Measurements from ENCODE around the gene ADGB. TPM values are rescaled to one million over a fixed set of nuclear protein-coding genes. Genes with fewer than 3 reads are reported as not detected.

The ADGB gene
- polyA plus RNA-seq, 1 donor (not counting 4 experiments of a cell fraction or from before 2014, with no cell fraction given), result not detected

- Histone ChIP-seq H3K79me2 (ENCODE audit: control insufficient read depth, insufficient read depth, low read length) (no peaks in the 10 kb centered on the region), H3K9me1 (ENCODE audit: control insufficient read depth, extremely low read depth, insufficient read depth, low read length) (no peaks in the 10 kb centered on the region), H3K4me3 (ENCODE audit: control insufficient read depth in 2 of 3, extremely low read depth in 1 of 3, insufficient read depth in 2 of 3, low read depth in 1 of 3, low read length in 3 of 3) (no peak overlapping the region), H3K9ac (ENCODE audit: control insufficient read depth, extremely low read depth, insufficient read depth, low read length) (no peak overlapping the region), H2AFZ (ENCODE audit: control insufficient read depth, low read length) (no peak overlapping the region), H3K4me1 (ENCODE audit: control insufficient read depth, extremely low read depth, insufficient read depth, low read length) (no peaks in the 10 kb centered on the region), H3K36me3 (ENCODE audit: control insufficient read depth in 2 of 2, extremely low read depth in 1 of 2, insufficient read depth in 2 of 2, low read length in 2 of 2) (no peaks in the 10 kb centered on the region), H3K9me3 (ENCODE audit: control insufficient read depth, low read depth, low read length) (no peaks in the 10 kb centered on the region), H3K27ac (ENCODE audit: control insufficient read depth, insufficient read depth, low read length) (no peak overlapping the region), H3K27me3 (ENCODE audit: control insufficient read depth, extremely low read depth, insufficient read depth, low read length) (no peaks in the 10 kb centered on the region), H3K4me2 (ENCODE audit: control insufficient read depth, extremely low read depth, insufficient read depth, low read depth, low read length) (no peak overlapping the region), H4K20me1 (ENCODE audit: control insufficient read depth, extremely low read depth, insufficient read depth, low read length) (no peaks in the 10 kb centered on the region)
- TF ChIP-seq CTCF (optimal IDR thresholded peaks at IDR 0.05 in 1 of 3, IDR thresholded peaks at IDR 0.05 in 1 of 3, conservative IDR thresholded peaks at IDR 0.05 in 1 of 3; ENCODE audit: extremely low read depth in 1 of 3, insufficient read depth in 2 of 3, low read length in 3 of 3), result no peak
- no peak for TF ChIP-seq EZH2 (IDR thresholded peaks at IDR 0.05; ENCODE audit: low read length)
- dilution Hi-C loops (cut with MboI; ENCODE audit: extremely low pct_ligation_motif_present, low sequenced_read_pairs), result no loop called here
- no peak for FAIRE-seq
- DNase-seq (ENCODE audit: low read depth, low spot score), result no peak
These were observed 52.7 kb downstream of the ADGB start for GRCh38 chr6:146651482-146651863.

- Histone ChIP-seq H3K27ac (ENCODE audit: control insufficient read depth, insufficient read depth, low read length) (no peak overlapping the region), H3K4me1 (ENCODE audit: control insufficient read depth, extremely low read depth, insufficient read depth, low read length) (no peaks in the 10 kb centered on the region), H3K27me3 (ENCODE audit: control insufficient read depth, extremely low read depth, insufficient read depth, low read length) (no peaks in the 10 kb centered on the region), H3K9ac (ENCODE audit: control insufficient read depth, extremely low read depth, insufficient read depth, low read length) (no peak overlapping the region), H3K9me3 (ENCODE audit: control insufficient read depth, low read depth, low read length) (no peaks in the 10 kb centered on the region), H4K20me1 (ENCODE audit: control insufficient read depth, extremely low read depth, insufficient read depth, low read length) (no peaks in the 10 kb centered on the region), H3K4me3 (ENCODE audit: control insufficient read depth in 2 of 3, extremely low read depth in 1 of 3, insufficient read depth in 2 of 3, low read depth in 1 of 3, low read length in 3 of 3) (no peak overlapping the region), H2AFZ (ENCODE audit: control insufficient read depth, low read length) (no peak overlapping the region), H3K36me3 (ENCODE audit: control insufficient read depth in 2 of 2, extremely low read depth in 1 of 2, insufficient read depth in 2 of 2, low read length in 2 of 2) (no peaks in the 10 kb centered on the region), H3K79me2 (ENCODE audit: control insufficient read depth, insufficient read depth, low read length) (no peaks in the 10 kb centered on the region), H3K9me1 (ENCODE audit: control insufficient read depth, extremely low read depth, insufficient read depth, low read length) (no peaks in the 10 kb centered on the region), H3K4me2 (ENCODE audit: control insufficient read depth, extremely low read depth, insufficient read depth, low read depth, low read length) (no peak overlapping the region)
- FAIRE-seq (no peak), DNase-seq (ENCODE audit: low read depth, low spot score) (no peak)
- dilution Hi-C loops (cut with MboI; ENCODE audit: extremely low pct_ligation_motif_present, low sequenced_read_pairs), result no loop called here
- TF ChIP-seq EZH2 (IDR thresholded peaks at IDR 0.05; ENCODE audit: low read length) (no peak), CTCF (optimal IDR thresholded peaks at IDR 0.05 in 1 of 3, IDR thresholded peaks at IDR 0.05 in 1 of 3, conservative IDR thresholded peaks at IDR 0.05 in 1 of 3; ENCODE audit: extremely low read depth in 1 of 3, insufficient read depth in 2 of 3, low read length in 3 of 3) (no peak)
These were observed 58.7 kb downstream of the ADGB start for GRCh38 chr6:146657432-146657831.

Data from keratinocyte (primary cell).